IPS-18c (cell line): Measurements from ENCODE around the gene KCNK15.

ENCODE experiments used
- H3K4me3 ChIP-seq: 2 replicates; pipeline ENCODE4 v1.7.0; 2013; ENCODE audit warnings: low read depth, mild to moderate bottlenecking, low read length, moderate library complexity; ENCODE audit not compliant: insufficient read depth
- H3K9me3 ChIP-seq: one replicate; pipeline ENCODE4 v1.6.1; 2013; ENCODE audit warnings: mild to moderate bottlenecking, low read length, moderate library complexity; ENCODE audit not compliant: control insufficient read depth, insufficient read depth

The KCNK15 gene

DNA sequence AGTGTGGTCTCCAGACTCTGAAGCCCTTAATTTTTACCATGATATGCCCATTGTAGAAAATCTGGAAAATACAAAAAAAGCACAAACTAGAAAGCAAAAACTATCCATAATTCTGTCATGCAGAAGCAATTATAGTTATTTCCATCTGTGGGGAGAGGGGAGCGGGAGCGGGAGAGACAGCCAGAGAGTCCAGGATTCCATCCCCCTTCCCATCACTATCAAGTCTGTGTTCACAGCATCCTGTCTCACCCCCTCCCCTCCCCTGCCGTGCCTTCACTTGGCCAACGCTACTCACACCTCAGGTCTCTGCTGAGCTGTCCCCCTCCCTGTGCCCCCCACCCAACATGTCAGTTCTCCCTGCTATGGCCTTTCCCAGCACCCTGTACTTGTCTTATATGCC is 50.2 kb downstream of the KCNK15 start:
- Histone ChIP-seq H3K9me3 (no peaks in the 10 kb centered on the region), H3K4me3 (no peak overlapping the region)

DNA sequence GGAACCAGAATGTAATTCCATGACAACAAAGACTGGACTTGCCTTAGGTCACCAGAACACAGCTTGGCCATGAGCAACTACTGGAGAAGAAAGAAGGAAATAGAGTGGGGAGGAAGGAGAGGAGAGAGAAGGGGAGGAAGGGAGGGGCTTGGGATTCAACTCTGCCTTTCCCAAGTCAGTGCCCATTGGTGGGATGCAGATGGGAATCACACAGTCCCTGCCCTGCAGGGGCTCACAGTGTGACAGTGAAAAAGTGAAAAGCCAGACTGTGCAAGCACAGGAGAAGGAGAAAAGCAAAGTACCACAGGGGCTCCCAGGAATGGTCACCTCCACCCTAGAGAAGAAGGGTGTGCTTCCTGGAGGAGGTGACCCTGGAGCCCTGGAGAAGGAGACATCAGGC is 50.6 kb downstream of the KCNK15 start:
- Histone ChIP-seq H3K9me3 (no peaks in the 10 kb centered on the region), H3K4me3 (no peak overlapping the region)

- H3K4me3 ChIP-seq, result no peak overlapping the region
- H3K9me3 ChIP-seq, result no peaks in the 10 kb centered on the region
Measured at GRCh38 chr20:44796758-44797457, 51.2 kb downstream of the KCNK15 start.

DNA sequence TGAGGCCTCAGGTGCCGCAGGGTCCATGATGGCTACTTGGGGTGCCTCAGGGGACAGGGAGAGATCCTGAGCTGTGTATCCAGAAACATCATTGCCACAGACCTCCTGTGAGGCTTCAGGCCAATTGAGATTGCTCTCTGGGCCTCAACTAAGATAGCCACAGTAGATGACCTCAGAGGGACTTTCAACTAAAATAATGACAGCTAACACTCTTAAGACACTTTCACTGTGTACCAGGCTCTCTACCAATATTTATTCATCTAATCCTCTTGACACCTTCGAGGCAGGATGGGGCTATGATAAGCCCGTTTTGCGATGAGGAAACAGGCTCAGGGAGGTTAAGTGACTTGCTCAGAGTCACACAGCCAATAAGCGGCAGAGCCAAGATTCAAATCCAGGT is 54.0 kb downstream of the KCNK15 start:
- H3K4me3 ChIP-seq, result no peak overlapping the region
- no peaks in the 10 kb centered on the region for H3K9me3 ChIP-seq

GRCh38 chr20:44800391-44801046 is 54.9 kb downstream of the KCNK15 start:
- Histone ChIP-seq H3K4me3 (no peak overlapping the region), H3K9me3 (no peaks in the 10 kb centered on the region)
